ENCODE data around the gene PPM1D.

GRCh38 chr17:60594734-60595133, 5.3 kb upstream of the PPM1D start:
- TF ChIP-seq POLR2AphosphoS5 (IDR thresholded peaks at IDR 0.05) = no peak
- no peak for TF ChIP-seq POLR2A (IDR thresholded peaks at IDR 0.05)
